Measurements from ENCODE around the gene HOXA1. TPM values are rescaled to one million over a fixed set of nuclear protein-coding genes. Genes with fewer than 3 reads are reported as not detected.

The HOXA1 gene
- total RNA-seq, result 0.17 and 0.63 TPM in 2 replicates

DNA sequence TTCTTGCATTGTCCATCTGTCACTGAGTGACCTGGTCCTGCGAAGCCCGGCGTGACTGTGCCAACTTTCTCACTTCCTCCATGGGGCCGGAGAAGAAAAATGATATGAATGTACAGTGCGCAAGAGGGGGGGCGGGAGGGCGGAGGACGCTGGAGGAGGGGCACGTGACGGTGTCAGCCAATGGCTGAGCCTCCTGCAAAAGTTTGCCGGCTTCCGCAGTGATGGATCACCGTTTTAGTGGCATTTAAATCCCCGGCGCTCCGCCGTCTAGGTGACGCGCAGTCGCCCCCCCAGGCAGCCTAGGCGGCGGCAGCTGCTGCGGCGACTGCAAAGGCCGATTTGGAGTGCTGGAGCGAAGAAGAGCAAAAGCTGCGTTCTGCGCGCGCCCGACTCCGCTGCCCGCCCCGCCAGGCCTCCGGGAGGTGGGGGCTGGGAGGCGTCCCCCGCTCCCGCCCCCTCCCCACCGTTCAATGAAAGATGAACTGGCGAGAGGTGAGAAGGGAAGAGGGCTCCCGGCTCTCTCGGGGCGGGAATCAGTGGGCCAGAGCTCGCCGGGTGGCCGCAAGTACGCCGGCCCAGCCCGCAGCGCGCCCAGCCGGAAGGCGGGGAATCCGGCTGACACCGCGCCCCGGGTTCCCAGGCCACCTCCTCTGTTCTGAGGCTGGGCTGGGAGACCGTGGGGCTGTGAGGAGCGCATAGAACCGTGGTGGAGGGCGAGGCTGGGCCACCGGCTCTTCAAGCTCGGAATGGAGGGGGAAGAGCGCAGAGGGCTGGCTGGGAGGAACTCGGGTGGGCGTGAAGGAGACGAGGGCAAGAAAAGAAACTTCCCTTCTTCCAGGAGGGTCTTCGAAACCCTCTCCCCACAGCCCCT is at the start of gene HOXA1:
HOXA1 (minus strand) TSS at position 104 of the 871 bp plus-strand sequence; CDS start at position 16, 88 bp downstream.

DNA sequence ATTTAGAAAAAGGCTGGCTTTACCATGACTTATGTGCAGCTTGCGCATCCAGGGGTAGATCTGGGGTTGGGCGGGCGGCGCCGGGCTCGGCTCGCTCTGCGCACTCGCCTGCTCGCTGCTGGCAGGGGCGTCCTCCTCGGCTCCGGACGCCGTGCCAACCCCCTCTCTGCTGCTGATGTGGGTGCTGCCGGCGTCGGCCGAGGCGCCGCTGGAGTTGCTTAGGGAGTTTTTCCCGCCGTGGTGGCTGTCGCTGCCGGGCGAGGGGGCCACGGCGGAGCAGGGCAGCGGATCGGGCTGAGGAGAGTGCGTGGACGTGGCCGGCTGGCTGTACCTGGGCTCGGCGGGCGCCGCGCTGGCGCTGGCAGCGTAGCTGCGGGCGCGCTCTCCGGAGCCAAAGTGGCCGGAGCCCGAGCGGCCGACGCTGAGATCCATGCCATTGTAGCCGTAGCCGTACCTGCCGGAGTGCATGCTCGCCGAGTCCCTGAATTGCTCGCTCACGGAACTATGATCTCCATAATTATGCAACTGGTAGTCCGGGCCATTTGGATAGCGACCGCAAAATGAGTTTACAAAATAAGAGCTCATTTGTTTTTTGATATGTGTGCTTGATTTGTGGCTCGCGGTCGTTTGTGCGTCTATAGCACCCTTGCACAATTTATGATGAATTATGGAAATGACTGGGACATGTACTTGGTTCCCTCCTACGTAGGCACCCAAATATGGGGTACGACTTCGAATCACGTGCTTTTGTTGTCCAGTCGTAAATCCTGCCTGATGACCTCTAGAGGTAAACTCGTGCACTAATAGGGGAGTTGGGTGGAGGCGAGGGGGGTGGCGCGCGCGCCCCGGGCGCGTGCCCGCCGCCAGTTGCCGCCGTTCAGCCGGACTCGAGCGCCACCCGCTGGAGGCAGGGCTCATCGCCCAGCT is 47.5 kb upstream of the HOXA1 start, which contains the start of gene HOXA5:
HOXA5 (minus strand) TSS at position 659 of the 927 bp plus-strand sequence; CDS start at position 585, 74 bp downstream.

DNA sequence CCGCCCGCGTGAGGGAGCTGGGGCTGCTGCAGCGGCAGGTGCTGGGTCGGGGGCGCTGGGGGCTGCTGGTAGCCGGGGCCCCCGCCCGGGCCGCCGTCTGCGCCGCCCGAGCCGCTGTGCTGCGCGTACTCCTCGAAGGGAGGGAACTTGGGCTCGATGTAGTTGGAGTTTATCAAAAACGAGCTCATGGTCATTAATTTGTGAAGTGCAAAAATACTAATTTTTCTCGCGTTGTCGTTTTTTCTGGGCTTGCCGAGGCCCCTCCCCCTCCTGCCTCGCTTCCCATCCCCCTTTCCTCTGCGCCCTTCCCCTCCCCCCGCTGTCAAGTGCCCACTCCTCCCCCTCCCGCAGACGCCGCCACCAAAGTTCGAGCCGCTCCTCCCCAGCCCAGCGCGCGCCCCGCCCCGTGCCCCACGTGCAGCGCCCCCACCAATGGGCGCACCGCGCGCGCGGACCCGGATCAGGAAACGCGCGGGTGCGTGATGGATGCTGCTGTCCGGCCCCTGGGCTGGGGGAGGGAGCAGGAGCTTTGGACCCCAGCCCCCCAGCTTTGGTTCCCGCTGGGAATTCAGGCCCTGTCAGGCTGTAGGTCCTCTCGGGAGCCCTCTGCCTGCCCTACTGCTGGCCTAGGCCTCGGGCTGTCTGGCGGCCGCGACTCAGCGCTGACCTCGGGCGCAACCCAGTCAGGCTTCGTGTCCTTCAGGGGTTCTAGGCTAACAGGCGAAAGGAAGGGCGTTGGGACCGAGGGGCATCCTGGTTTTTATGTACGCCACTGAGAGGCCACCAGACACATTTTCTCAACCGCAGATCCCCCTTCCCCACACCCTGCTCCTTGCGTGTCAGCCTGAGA is 35.0 kb upstream of the HOXA1 start, which contains the start of gene HOXA4:
HOXA4 (minus strand) TSS at position 218 of the 850 bp plus-strand sequence; CDS start at position 194, 24 bp downstream.

DNA sequence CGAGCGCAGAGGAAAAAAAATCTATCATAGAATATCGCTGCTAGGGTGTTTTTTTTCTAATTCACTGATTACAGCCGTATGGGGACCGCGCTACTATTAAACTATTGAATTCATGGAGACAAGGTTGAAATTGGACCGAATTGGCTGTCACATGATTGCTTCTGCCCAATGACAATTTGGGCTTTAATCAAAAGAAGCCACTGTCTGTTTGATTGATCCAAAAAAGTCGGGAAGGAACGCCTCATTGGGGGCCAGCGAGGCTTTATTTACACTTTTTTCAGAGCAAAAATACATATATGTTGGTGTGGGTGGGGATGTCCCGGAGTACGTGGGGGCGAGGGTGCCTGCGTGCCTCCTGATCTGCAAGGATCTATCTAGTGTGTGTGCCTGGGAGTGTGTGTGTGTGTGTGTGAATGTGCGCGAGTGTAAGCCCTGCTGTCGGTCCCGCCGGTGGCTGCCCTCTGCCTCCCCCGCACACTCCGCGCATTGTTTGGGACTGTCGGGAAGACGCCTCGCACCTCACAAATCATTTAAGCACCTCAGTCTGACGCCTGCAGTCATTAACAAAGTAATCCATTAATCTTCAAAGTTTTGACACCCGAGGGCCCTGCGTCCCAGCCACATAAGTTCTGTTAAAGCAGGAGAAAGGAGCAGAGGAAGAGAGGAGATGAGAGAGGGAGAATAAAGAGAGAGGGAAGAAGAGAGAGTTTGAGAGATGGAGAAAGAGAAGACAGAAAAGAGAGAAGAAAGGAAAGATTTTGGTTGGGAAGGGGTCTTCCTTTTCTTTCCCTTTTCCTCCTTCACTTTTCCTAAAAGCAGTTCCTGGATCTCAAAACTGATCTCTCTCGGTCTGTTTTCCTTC is 7.0 kb upstream of the HOXA1 start, which contains the start of gene HOXA2:
HOXA2 (minus strand) TSS at position 103 of the 862 bp plus-strand sequence. CDS start 183 bp downstream, outside the sequence.

Other genes with a start within 250 kb of the HOXA1 start
- gene SKAP2, start 231.4 kb downstream of the HOXA1 start, total RNA-seq, result 7.6 and 9.8 TPM in 2 replicates
- gene HOXA2, start 6.7 kb upstream of the HOXA1 start, total RNA-seq, result 0.43 and 1.3 TPM in 2 replicates
- 0.34 and 0.47 TPM in 2 replicates for gene HOXA4, start 34.8 kb upstream of the HOXA1 start, total RNA-seq
- gene HOXA5, start 47.7 kb upstream of the HOXA1 start, total RNA-seq, result 10.3 and 26.0 TPM in 2 replicates
- gene HOXA6, start 51.8 kb upstream of the HOXA1 start, total RNA-seq, result 0.09 and 0.16 TPM in 2 replicates
- 1.3 and 2.4 TPM in 2 replicates for gene HOXA3, start 56.6 kb upstream of the HOXA1 start, total RNA-seq
- gene HOXA7, start 60.7 kb upstream of the HOXA1 start, total RNA-seq, result under 0.01 TPM in 1 of 2 replicates, not detected in the other
- gene HOXA9, start 69.5 kb upstream of the HOXA1 start, total RNA-seq, result not detected in 2 replicates
- under 0.01 TPM in 1 of 2 replicates, not detected in the other for gene HOXA10, start 78.3 kb upstream of the HOXA1 start, total RNA-seq
- gene HOXA11, start 89.2 kb upstream of the HOXA1 start, total RNA-seq, result 0.16 TPM in 1 of 2 replicates, not detected in the other
- gene HOXA13, start 104.1 kb upstream of the HOXA1 start, total RNA-seq, result not detected in 2 replicates
- gene EVX1, start 146.8 kb upstream of the HOXA1 start, total RNA-seq, result not detected in 2 replicates